CD4-positive, alpha-beta T cell (primary cell): ENCODE results near the gene TMPRSS7. TPM values are rescaled to one million over a fixed set of nuclear protein-coding genes. Genes with fewer than 3 reads are reported as not detected.

Experiments used
- ATAC-seq: fragments of 200-7000 bp; cut with Tn5 transposase; one replicate; pipeline ENCODE4 v1.10.0; 2022; ENCODE audit warnings: mild to moderate bottlenecking; ENCODE audit not compliant: poor library complexity
- CTCF ChIA-PET: fragments of 350-600 bp; sonication (Branson Sonifier 250); formaldehyde crosslinking; loops from one replicate; lab custom pipeline; 2021; ENCODE audit warnings: antibody characterized with exemption, inconsistent platforms; lab: Charles Lee
- POLR2A ChIA-PET: fragments of 350-600 bp; sonication (Branson Sonifier 250); formaldehyde crosslinking; loops from one replicate; lab custom pipeline; 2021; ENCODE audit warnings: antibody characterized with exemption, inconsistent platforms; lab: Charles Lee
- DNase-seq, 14 experiments: peaks; one replicate each; pipeline ENCODE4 v3.0.0-alpha.2; 2013 to 2020; ENCODE audit warnings: mixed read lengths in 2 of 14
- H3K27ac ChIP-seq, 2 donors: one replicate each; pipeline versions ENCODE4 v1.5.1 to v1.7.0; 2013; ENCODE audit warnings: low read length in 2 of 2, low read depth in 1 of 2, mild to moderate bottlenecking in 1 of 2
- H3K27me3 ChIP-seq, 2 experiments: 1 replicate in 1 of 2; 2 replicates in 1 of 2; pipeline versions ENCODE4 v1.6.1 to v1.7.0; 2013; ENCODE audit warnings: low read length in 2 of 2, control low read depth in 1 of 2, mild to moderate bottlenecking in 1 of 2, moderate library complexity in 1 of 2; ENCODE audit not compliant: insufficient read depth in 2 of 2, control insufficient read depth in 1 of 2
- H3K36me3 ChIP-seq: one replicate; pipeline ENCODE4 v1.6.1; 2013; ENCODE audit warnings: low read length, control low read depth; ENCODE audit not compliant: insufficient read depth
- H3K4me1 ChIP-seq: one replicate; pipeline ENCODE4 v1.6.1; 2013; ENCODE audit warnings: low read length, control low read depth; ENCODE audit not compliant: insufficient read depth
- H3K4me3 ChIP-seq: one replicate; pipeline ENCODE4 v1.5.1; 2013; ENCODE audit warnings: mild to moderate bottlenecking, low read length, moderate library complexity
- H3K9me3 ChIP-seq, 2 experiments: 1 replicate in 1 of 2; 2 replicates in 1 of 2; pipeline versions ENCODE4 v1.6.1 to v1.7.0; 2013; ENCODE audit warnings: low read length in 2 of 2, mild to moderate bottlenecking in 2 of 2, control low read depth in 1 of 2, moderate library complexity in 1 of 2; ENCODE audit not compliant: control insufficient read depth in 1 of 2, insufficient read depth in 1 of 2
- H3K27ac Mint-ChIP-seq: one replicate; pipeline ENCODE4 v1.8.0; 2020; ENCODE audit warnings: mixed read lengths
- H3K27me3 Mint-ChIP-seq: one replicate; pipeline ENCODE4 v1.8.0; 2021; ENCODE audit warnings: mixed read lengths
- H3K36me3 Mint-ChIP-seq: one replicate; pipeline ENCODE4 v1.8.0; 2021; ENCODE audit warnings: low read depth, mixed read lengths
- H3K4me1 Mint-ChIP-seq: one replicate; pipeline ENCODE4 v1.8.0; 2021; ENCODE audit warnings: low read depth, mixed read lengths
- H3K4me3 Mint-ChIP-seq: one replicate; pipeline ENCODE4 v1.8.0; 2020; ENCODE audit warnings: mild to moderate bottlenecking, mixed read lengths
- H3K9me3 Mint-ChIP-seq: one replicate; pipeline ENCODE4 v1.8.0; 2020; ENCODE audit warnings: mixed read lengths
- intact Hi-C, 2 experiments: fragments of 100-400 bp; cut with DNase I in 1 of 2; cut with micrococcal nuclease in 1 of 2; formaldehyde crosslinking; loops; one replicate each; pipeline versions ENCODE4 v1.15.1 to v1.9.0; 2023 to 2025; cut with DNase I, micrococcal nuclease
- total RNA-seq, 174 experiments: library from RNA in 2 of 174; stranded (reverse) in 2 of 174; gene quantifications; one replicate each; pipeline ENCODE4 v1.2.3 and lab custom pipeline; 2021 to 2026
- TF ChIP-seq, protein P1 (sequence below): fragments of 200-600 bp; IDR thresholded peaks from one replicate; pipeline ENCODE4 v1.8.0; 2022; ENCODE audit warnings: antibody characterized with exemption, mild to moderate bottlenecking

TMPRSS7 gene
- total RNA-seq, 2 experiments from 2014 or later = 0.14 TPM; not detected in 1

DNA sequence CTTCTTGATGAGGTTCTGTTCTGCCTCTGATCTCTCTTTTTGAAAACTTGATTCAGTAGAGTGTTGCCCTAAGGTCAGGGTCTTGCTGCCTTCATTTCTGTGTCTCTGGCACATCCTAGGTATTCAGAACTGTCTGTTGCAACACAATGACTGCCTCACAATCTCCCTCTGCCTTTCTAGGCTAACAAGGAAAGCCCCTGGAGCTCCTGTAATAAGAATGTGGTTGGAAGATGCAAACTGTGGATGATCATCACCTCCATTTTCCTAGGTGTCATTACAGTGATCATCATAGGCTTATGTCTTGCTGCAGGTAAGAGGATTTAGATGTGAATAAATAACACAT, 58.6 kb downstream of the TMPRSS7 start:
- intact Hi-C loops = no loop called here
- H3K36me3 Mint-ChIP-seq = peaks cover 6% of the 10 kb centered on the region
- no peaks in the 10 kb centered on the region for H3K27me3 Mint-ChIP-seq
- DNase-seq (no peak), ATAC-seq (no peak)
- H3K27ac ChIP-seq = no peak overlapping the region
- no peaks in the 10 kb centered on the region for H3K9me3 Mint-ChIP-seq
- no peak overlapping the region for H3K4me3 ChIP-seq
- TF ChIP-seq, protein P1, sequence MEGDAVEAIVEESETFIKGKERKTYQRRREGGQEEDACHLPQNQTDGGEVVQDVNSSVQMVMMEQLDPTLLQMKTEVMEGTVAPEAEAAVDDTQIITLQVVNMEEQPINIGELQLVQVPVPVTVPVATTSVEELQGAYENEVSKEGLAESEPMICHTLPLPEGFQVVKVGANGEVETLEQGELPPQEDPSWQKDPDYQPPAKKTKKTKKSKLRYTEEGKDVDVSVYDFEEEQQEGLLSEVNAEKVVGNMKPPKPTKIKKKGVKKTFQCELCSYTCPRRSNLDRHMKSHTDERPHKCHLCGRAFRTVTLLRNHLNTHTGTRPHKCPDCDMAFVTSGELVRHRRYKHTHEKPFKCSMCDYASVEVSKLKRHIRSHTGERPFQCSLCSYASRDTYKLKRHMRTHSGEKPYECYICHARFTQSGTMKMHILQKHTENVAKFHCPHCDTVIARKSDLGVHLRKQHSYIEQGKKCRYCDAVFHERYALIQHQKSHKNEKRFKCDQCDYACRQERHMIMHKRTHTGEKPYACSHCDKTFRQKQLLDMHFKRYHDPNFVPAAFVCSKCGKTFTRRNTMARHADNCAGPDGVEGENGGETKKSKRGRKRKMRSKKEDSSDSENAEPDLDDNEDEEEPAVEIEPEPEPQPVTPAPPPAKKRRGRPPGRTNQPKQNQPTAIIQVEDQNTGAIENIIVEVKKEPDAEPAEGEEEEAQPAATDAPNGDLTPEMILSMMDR = no peak
- H3K4me1 Mint-ChIP-seq = peaks cover 38% of the 10 kb centered on the region
- H3K36me3 ChIP-seq = no peaks in the 10 kb centered on the region
- peaks cover 17% of the 10 kb centered on the region for H3K4me1 ChIP-seq
- H3K27ac Mint-ChIP-seq = no peak overlapping the region
- POLR2A ChIA-PET = interaction anchor here (1.0 to 1.2 kb wide), 2 partner anchors 17 to 24 kb away, joined by 3 to 4 read pairs; no protein-coding TSS in a partner anchor
- CTCF ChIA-PET = no interaction called here
- H3K9me3 ChIP-seq = no peaks in the 10 kb centered on the region
- H3K4me3 Mint-ChIP-seq = no peak overlapping the region
- H3K27me3 ChIP-seq = no peaks in the 10 kb centered on the region

DNA sequence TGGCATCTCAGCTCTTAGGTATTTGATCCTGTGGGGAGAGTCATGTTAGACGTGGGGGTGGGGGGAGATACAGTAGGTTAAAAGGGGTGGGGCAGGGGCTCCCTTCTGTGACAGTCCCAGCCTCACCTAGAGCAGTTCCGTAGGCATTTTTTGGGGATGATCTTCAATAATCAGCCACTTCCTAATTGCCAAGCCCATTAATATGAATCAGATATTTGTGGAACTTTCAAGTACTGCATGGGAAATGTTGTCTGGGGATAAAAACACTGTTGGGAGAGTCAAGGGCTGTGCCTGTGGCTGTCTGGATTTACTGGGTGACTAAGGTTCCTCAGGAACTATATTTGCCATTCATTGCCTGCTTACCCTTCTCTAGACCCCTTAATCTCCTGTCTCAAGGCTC, 61.2 kb downstream of the TMPRSS7 start:
- H3K4me1 ChIP-seq = peaks cover 11% of the 10 kb centered on the region
- CTCF ChIA-PET = no interaction called here

GRCh38 chr3:112096176-112096575, 61.6 kb downstream of the TMPRSS7 start:
- no peak overlapping the region for H3K4me3 Mint-ChIP-seq
- TF ChIP-seq, protein P1 = no peak
- Histone ChIP-seq H3K27me3 (no peaks in the 10 kb centered on the region), H3K4me1 (peaks cover 9% of the 10 kb centered on the region), H3K27ac (no peak overlapping the region), H3K4me3 (no peak overlapping the region), H3K9me3 (no peaks in the 10 kb centered on the region), H3K36me3 (no peaks in the 10 kb centered on the region)
- peaks cover 6% of the 10 kb centered on the region for H3K36me3 Mint-ChIP-seq
- ATAC-seq = no peak
- intact Hi-C loops = no loop called here
- H3K4me1 Mint-ChIP-seq = peaks cover 18% of the 10 kb centered on the region
- CTCF ChIA-PET = no interaction called here
- no peak for DNase-seq
- no peaks in the 10 kb centered on the region for H3K9me3 Mint-ChIP-seq
- no peak overlapping the region for H3K27ac Mint-ChIP-seq
- no peaks in the 10 kb centered on the region for H3K27me3 Mint-ChIP-seq
- POLR2A ChIA-PET = no interaction called here

More for the DNA sequence above, 61.2 kb downstream of the TMPRSS7 start:
- ATAC-seq (no peak), DNase-seq (no peak)
- POLR2A ChIA-PET = no interaction called here
- peaks cover 22% of the 10 kb centered on the region for H3K4me1 Mint-ChIP-seq
- peaks cover 6% of the 10 kb centered on the region for H3K36me3 Mint-ChIP-seq
- intact Hi-C loops = no loop called here
- no peaks in the 10 kb centered on the region for H3K36me3 ChIP-seq
- H3K9me3 Mint-ChIP-seq = no peaks in the 10 kb centered on the region
- no peak overlapping the region for H3K4me3 Mint-ChIP-seq
- no peaks in the 10 kb centered on the region for H3K9me3 ChIP-seq
- H3K27me3 Mint-ChIP-seq = no peaks in the 10 kb centered on the region
- no peak overlapping the region for H3K27ac Mint-ChIP-seq
- no peaks in the 10 kb centered on the region for H3K27me3 ChIP-seq
- H3K4me3 ChIP-seq = no peak overlapping the region
- TF ChIP-seq, protein P1 = no peak
- no peak overlapping the region for H3K27ac ChIP-seq
